ENCODE data around the gene TXNDC11.

TXNDC11 gene

DNA sequence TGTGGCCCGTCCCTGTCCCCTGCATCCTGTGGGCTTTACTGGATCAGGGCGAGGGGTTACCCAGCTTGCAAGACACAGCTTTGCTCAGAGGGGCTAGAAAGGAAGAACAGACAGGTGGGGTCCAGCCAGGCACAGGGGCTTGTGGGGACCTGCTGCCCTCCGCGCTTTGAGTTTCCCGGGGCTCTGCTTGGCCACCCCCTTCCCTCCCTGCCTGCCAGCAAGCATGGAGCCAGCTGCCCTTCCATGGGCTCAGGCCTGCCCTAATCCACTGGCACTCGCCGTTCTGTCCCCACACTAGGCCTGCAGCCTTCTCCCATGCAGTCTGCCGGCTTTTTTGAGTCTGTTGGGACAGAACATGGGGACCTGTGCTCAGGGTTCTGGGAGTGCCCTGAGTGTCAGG, 71.0 kb downstream of the TXNDC11 start:
- Histone ChIP-seq H3K9ac (ENCODE audit: low read length) (no peak overlapping the region), H3K4me3 (ENCODE audit: low read length) (no peak overlapping the region), H3K4me1 (ENCODE audit: control insufficient read depth, insufficient read depth, low read length) (peaks cover 15% of the 10 kb centered on the region), H3K36me3 (ENCODE audit: control insufficient read depth, insufficient read depth, low read length, severe bottlenecking) (peaks cover 12% of the 10 kb centered on the region), H3K9me3 (ENCODE audit: control insufficient read depth, low read length) (no peaks in the 10 kb centered on the region), H3K27me3 (replicated peaks; ENCODE audit: control insufficient read depth, insufficient read depth, low read length) (no peaks in the 10 kb centered on the region)
- no peak for DNase-seq (ENCODE audit: low read depth)

DNA sequence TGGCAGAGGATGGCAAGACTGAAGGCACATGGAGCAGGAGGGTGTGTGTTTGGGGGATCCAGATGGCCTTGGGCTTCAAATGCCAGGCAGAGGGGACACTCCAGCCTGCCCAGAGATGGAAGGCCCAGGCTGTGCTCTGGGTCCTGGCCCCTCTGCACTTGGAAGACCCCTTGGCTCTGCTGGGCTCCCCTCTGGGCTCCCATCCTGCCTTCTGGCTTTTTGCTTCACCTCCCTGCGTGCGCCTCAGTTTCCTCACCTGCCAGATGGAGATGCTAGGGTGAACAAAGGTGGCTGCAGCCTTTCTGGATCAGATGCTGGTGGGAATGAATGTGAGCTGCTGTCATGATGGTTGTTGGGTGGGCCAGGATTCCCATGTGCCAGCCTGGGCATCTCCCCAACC, 71.4 kb downstream of the TXNDC11 start:
- Histone ChIP-seq H3K9ac (ENCODE audit: low read length) (no peak overlapping the region), H3K9me3 (ENCODE audit: control insufficient read depth, low read length) (no peaks in the 10 kb centered on the region), H3K36me3 (ENCODE audit: control insufficient read depth, insufficient read depth, low read length, severe bottlenecking) (peaks cover 8% of the 10 kb centered on the region), H3K27me3 (replicated peaks; ENCODE audit: control insufficient read depth, insufficient read depth, low read length) (no peaks in the 10 kb centered on the region), H3K4me1 (ENCODE audit: control insufficient read depth, insufficient read depth, low read length) (peaks cover 15% of the 10 kb centered on the region), H3K4me3 (ENCODE audit: low read length) (no peak overlapping the region)
- DNase-seq (ENCODE audit: low read depth), result no peak

DNA sequence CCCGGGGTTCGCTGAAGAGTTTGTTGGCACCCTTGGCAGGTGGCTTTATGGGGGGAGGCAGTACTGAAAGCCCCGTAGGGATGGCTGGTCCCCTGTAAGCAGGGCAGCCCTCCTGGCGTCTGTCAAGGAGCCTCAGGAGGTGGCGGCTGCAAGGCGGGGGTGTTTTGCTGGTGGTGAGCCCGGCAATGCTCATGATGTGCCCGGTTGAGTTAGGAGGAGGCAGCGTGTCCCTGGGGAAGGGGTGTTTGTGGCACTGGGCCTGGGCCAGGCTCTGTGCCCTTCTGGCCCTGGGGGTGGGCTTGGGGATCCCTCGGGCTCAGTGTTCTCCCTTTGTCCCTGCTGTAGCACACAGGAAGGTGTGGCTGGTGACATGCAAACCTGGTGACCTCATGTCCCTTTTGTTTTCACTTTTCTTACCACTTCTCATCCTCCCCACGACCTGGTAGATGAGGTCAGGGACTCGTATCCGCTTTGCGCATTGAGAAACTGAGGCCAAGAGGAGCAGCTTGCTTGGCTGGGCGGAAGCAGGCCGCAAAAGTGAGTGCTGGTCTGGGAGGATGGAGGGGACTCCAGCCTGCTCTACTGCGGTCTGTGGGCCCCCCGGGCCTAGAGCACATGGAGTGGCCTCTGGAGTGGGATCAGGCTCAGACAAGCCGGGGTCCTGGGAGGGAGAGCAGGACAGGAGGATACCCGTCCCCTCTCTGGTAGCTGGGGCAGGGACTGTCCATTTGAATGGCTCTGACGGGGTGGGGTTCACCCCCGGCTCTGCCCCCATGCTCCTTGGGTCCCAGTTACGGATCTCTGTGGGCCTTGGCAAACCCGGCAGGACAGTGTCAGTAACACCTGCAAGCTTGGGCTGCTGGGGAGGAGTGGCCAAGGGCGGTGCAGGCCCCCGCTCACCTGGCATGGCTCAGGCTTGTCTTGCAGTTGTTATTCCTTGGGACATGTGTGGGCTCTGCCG, 72.2 kb downstream of the TXNDC11 start:
- Histone ChIP-seq H3K4me1 (ENCODE audit: control insufficient read depth, insufficient read depth, low read length) (peaks cover 15% of the 10 kb centered on the region), H3K9me3 (ENCODE audit: control insufficient read depth, low read length) (no peaks in the 10 kb centered on the region), H3K4me3 (ENCODE audit: low read length) (no peak overlapping the region), H3K36me3 (ENCODE audit: control insufficient read depth, insufficient read depth, low read length, severe bottlenecking) (no peaks in the 10 kb centered on the region), H3K27me3 (replicated peaks; ENCODE audit: control insufficient read depth, insufficient read depth, low read length) (no peaks in the 10 kb centered on the region), H3K9ac (ENCODE audit: low read length) (peak overlapping the region; percentile 86)
- DNase-seq (ENCODE audit: low read depth), result no peak

GRCh38 chr16:11669380-11670146, 73.1 kb downstream of the TXNDC11 start:
- DNase-seq (ENCODE audit: low read depth), result peak; percentile 20
- H3K36me3 ChIP-seq (ENCODE audit: control insufficient read depth, insufficient read depth, low read length, severe bottlenecking), result no peaks in the 10 kb centered on the region
- H3K9me3 ChIP-seq (ENCODE audit: control insufficient read depth, low read length), result no peaks in the 10 kb centered on the region
- H3K4me3 ChIP-seq (ENCODE audit: low read length), result peak overlapping the region; percentile 85
- no peaks in the 10 kb centered on the region for H3K27me3 ChIP-seq (replicated peaks; ENCODE audit: control insufficient read depth, insufficient read depth, low read length)
- peak overlapping the region; percentile 86 for H3K9ac ChIP-seq (ENCODE audit: low read length)
- peaks cover 15% of the 10 kb centered on the region for H3K4me1 ChIP-seq (ENCODE audit: control insufficient read depth, insufficient read depth, low read length)

GRCh38 chr16:11668623-11669379, 73.9 kb downstream of the TXNDC11 start:
- peak; percentile 61 for DNase-seq (ENCODE audit: low read depth)
- peaks cover 15% of the 10 kb centered on the region for H3K4me1 ChIP-seq (ENCODE audit: control insufficient read depth, insufficient read depth, low read length)
- H3K36me3 ChIP-seq (ENCODE audit: control insufficient read depth, insufficient read depth, low read length, severe bottlenecking), result no peaks in the 10 kb centered on the region
- no peaks in the 10 kb centered on the region for H3K27me3 ChIP-seq (replicated peaks; ENCODE audit: control insufficient read depth, insufficient read depth, low read length)
- H3K4me3 ChIP-seq (ENCODE audit: low read length), result peak overlapping the region; percentile 85
- H3K9ac ChIP-seq (ENCODE audit: low read length), result peak overlapping the region; percentile 86
- H3K9me3 ChIP-seq (ENCODE audit: control insufficient read depth, low read length), result no peaks in the 10 kb centered on the region

- DNase-seq (ENCODE audit: low read depth), result peak; percentile 96
- peak within 1 kb of the TSS; percentile 85 for H3K4me3 ChIP-seq (ENCODE audit: low read length)
- no peaks in the 10 kb centered on the region for H3K27me3 ChIP-seq (replicated peaks; ENCODE audit: control insufficient read depth, insufficient read depth, low read length)
- H3K4me1 ChIP-seq (ENCODE audit: control insufficient read depth, insufficient read depth, low read length), result peaks cover 13% of the 10 kb centered on the region
- H3K9ac ChIP-seq (ENCODE audit: low read length), result peak within 1 kb of the TSS; percentile 86
- no peaks in the 10 kb centered on the region for H3K36me3 ChIP-seq (ENCODE audit: control insufficient read depth, insufficient read depth, low read length, severe bottlenecking)
- no peaks in the 10 kb centered on the region for H3K9me3 ChIP-seq (ENCODE audit: control insufficient read depth, low read length)
Observed at GRCh38 chr16:11667824-11668622, 74.6 kb downstream of the TXNDC11 start, which contains the start of gene SNN. SNN (plus strand) TSS chr16:11668455; CDS start chr16:11676060, 7,605 bp downstream.

DNA sequence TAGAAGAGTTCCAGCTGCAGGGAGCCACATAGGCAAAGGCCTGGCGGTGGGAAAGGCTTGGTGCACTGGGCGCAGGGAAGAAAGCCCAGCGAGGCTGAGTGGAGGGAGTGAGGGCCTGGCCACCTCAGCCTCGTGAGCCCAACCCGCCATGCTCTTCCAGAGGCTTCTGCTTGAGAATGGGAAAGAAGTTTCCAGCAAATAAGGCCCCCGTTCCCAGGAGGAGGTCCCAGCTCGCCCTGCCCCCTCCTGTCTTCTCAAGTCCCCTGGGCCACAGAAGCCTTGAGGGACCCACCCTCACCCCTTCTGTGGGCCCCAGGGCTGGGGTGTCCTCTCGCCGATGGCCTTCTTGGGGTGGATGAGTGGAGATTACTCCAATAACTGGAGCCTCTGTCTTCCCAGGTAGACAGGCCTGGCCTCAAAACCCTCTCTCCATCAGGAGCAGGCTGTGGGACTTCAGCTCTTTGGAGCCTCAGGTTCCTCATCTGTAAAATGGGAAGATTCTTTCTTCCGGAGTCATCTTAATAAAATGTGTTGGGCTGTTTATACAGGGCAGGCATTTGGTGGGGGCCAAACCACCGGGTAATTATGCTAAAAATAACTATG, 75.3 kb downstream of the TXNDC11 start:
- Histone ChIP-seq H3K36me3 (ENCODE audit: control insufficient read depth, insufficient read depth, low read length, severe bottlenecking) (no peaks in the 10 kb centered on the region), H3K4me1 (ENCODE audit: control insufficient read depth, insufficient read depth, low read length) (peaks cover 11% of the 10 kb centered on the region), H3K27me3 (replicated peaks; ENCODE audit: control insufficient read depth, insufficient read depth, low read length) (no peaks in the 10 kb centered on the region), H3K9ac (ENCODE audit: low read length) (peak overlapping the region; percentile 78), H3K9me3 (ENCODE audit: control insufficient read depth, low read length) (no peaks in the 10 kb centered on the region), H3K4me3 (ENCODE audit: low read length) (peak overlapping the region; percentile 78)
- DNase-seq (ENCODE audit: low read depth), result no peak

DNA sequence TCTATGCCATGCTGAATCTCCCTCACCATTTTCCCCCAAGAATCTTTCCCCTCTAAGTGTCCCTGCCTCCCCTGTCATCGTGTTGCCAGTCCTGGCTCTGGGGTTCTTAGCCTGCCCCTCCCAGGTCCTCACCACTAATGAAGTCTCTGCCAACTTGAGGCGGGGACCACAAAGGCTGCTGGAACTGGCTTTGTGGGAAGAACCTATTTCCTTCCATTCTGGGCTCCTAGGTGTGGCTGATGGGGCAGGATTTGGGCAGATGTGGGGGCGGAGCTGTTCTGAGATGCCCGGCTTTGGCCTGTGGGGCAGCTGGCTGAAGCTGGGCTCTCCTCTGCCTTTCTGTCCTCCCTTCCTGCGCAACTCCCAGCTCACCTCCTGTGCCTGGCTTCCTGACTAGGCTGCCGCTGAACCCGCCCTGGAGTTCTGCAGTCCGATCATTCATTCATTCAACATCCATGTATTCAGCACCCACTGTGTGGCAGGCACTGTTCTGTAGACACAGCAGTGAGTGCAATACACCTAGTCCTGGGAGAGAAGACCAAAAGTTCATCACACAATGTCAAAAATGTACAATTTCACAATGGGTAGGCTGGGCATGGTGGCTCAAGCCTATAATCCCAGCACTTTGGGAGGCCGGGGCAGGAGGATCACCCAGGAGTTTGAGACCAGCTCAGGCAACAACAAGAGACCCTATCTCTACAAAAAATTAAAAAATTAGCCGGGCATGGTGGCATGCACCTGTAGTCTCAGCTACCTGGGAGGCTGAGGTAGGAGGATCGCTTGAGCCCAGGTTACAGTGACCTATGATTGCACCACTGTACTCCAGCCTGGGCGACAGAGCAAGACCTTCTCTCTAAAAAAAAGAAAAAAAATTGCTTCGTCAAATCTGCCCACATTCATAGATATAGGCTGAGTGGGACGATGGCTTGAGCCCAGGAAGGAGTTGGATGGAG, 76.3 kb downstream of the TXNDC11 start:
- no peak for DNase-seq (ENCODE audit: low read depth)
- no peak overlapping the region for H3K4me3 ChIP-seq (ENCODE audit: low read length)
- peaks cover 11% of the 10 kb centered on the region for H3K4me1 ChIP-seq (ENCODE audit: control insufficient read depth, insufficient read depth, low read length)
- H3K27me3 ChIP-seq (replicated peaks; ENCODE audit: control insufficient read depth, insufficient read depth, low read length), result no peaks in the 10 kb centered on the region
- H3K9ac ChIP-seq (ENCODE audit: low read length), result no peak overlapping the region
- no peaks in the 10 kb centered on the region for H3K36me3 ChIP-seq (ENCODE audit: control insufficient read depth, insufficient read depth, low read length, severe bottlenecking)
- no peaks in the 10 kb centered on the region for H3K9me3 ChIP-seq (ENCODE audit: control insufficient read depth, low read length)

DNA sequence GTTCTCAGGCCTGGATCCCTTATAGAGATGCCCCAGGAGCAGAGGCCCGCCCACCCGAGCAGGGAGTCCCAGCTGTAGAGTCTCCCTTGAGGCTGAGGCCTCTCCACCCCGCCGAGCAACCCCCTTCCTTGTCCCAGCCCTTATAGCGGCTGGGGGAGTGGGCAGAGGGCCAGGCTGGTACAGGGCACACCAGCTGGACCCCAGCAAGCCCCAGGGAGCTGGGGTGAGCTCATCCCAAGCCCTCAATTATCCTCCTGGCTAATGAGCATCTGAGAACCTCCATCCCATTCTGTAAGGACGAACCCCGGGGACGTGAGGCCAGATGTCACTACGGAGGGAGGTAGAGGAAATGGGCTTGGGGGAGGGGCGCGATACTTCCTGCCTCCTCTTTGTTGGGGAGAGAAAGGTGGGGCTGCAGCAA, 77.6 kb downstream of the TXNDC11 start:
- Histone ChIP-seq H3K27me3 (replicated peaks; ENCODE audit: control insufficient read depth, insufficient read depth, low read length) (no peaks in the 10 kb centered on the region), H3K4me1 (ENCODE audit: control insufficient read depth, insufficient read depth, low read length) (peaks cover 11% of the 10 kb centered on the region), H3K9ac (ENCODE audit: low read length) (no peak overlapping the region), H3K4me3 (ENCODE audit: low read length) (no peak overlapping the region), H3K36me3 (ENCODE audit: control insufficient read depth, insufficient read depth, low read length, severe bottlenecking) (no peaks in the 10 kb centered on the region), H3K9me3 (ENCODE audit: control insufficient read depth, low read length) (no peaks in the 10 kb centered on the region)
- no peak for DNase-seq (ENCODE audit: low read depth)

Measured in adipocyte (in vitro differentiated cells).